B cell (primary cell): Measurements from ENCODE around the gene CRYAA.
"Not testable (repeated sequence)": the region's sequence is repeated elsewhere in the genome, so short reads cannot be mapped to it uniquely, and the experiment has no call there.

Experiments
- EZH2 ChIP-seq: IDR thresholded peaks from 2 replicates; pipeline ENCODE4 v1.6.1; 2012; ENCODE audit warnings: borderline replicate concordance, low read depth, mild to moderate bottlenecking, moderate library complexity, low read length; ENCODE audit not compliant: insufficient read depth, poor library complexity, severe bottlenecking
- TF ChIP-seq, protein P1 (sequence below): fragments of 200-600 bp; IDR thresholded peaks from one replicate; pipeline ENCODE4 v1.8.0; 2022; ENCODE audit warnings: antibody characterized with exemption, mild to moderate bottlenecking

- TF ChIP-seq, protein P1, sequence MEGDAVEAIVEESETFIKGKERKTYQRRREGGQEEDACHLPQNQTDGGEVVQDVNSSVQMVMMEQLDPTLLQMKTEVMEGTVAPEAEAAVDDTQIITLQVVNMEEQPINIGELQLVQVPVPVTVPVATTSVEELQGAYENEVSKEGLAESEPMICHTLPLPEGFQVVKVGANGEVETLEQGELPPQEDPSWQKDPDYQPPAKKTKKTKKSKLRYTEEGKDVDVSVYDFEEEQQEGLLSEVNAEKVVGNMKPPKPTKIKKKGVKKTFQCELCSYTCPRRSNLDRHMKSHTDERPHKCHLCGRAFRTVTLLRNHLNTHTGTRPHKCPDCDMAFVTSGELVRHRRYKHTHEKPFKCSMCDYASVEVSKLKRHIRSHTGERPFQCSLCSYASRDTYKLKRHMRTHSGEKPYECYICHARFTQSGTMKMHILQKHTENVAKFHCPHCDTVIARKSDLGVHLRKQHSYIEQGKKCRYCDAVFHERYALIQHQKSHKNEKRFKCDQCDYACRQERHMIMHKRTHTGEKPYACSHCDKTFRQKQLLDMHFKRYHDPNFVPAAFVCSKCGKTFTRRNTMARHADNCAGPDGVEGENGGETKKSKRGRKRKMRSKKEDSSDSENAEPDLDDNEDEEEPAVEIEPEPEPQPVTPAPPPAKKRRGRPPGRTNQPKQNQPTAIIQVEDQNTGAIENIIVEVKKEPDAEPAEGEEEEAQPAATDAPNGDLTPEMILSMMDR: not testable (repeated sequence)
- not testable (repeated sequence) for TF ChIP-seq EZH2
Measured at GRCh38 chr21:43174998-43175397, 6.2 kb downstream of the CRYAA start.
